A549 (cell line): ENCODE data around the gene HACD1. TPM values are rescaled to one million over a fixed set of nuclear protein-coding genes. Genes with fewer than 3 reads are reported as not detected.

ENCODE experiments used
- ATAC-seq, 2 experiments: fragments of 200-7000 bp in 1 of 2; fragments of >200 bp in 1 of 2; cut with Nextera tagmentation in 1 of 2; cut with Tn5 transposase in 1 of 2; 3 replicates each; pipeline versions ENCODE4 v1.8.0 to v1.9.1; 2018 to 2020; ENCODE audit warnings: mild to moderate bottlenecking in 1 of 2, moderate library complexity in 1 of 2
- CTCF ChIA-PET: fragments of 300-600 bp; sonication (Branson Sonifier 250); formaldehyde crosslinking; extraction: SDS; loops from one replicate; lab custom pipeline; 2021; ENCODE audit warnings: antibody characterized with exemption, inconsistent platforms; lab: Yijun Ruan, JAX
- POLR2A ChIA-PET: fragments of 350-600 bp; formaldehyde crosslinking; extraction: SDS; loops from one replicate; lab custom pipeline; 2021; ENCODE audit warnings: antibody characterized with exemption, inconsistent platforms; lab: Yijun Ruan, JAX
- DNase-seq, 2 experiments: peaks; one replicate each; pipeline versions ENCODE4 v3.0.0 to v3.0.0-alpha.2; 2011 to 2016; ENCODE audit warnings: low read depth in 1 of 2, low spot score in 1 of 2
- FAIRE-seq: peaks from 2 replicates; lab custom pipeline; 2011; peaks lifted over from hg19 to GRCh38; lab: Jason Lieb, UNC
- H3K27ac ChIP-seq, 2 experiments: fragments of >200 bp; sonication (Bioruptor Twin); formaldehyde crosslinking; 3 replicates each; pipeline ENCODE4 v1.5.1; 2016 to 2017
- H3K4me1 ChIP-seq: fragments of >200 bp; sonication (Bioruptor Twin); formaldehyde crosslinking; 3 replicates; pipeline ENCODE4 v1.6.1; 2016
- H3K4me2 ChIP-seq: fragments of >200 bp; sonication (Bioruptor Twin); formaldehyde crosslinking; 3 replicates; pipeline ENCODE4 v1.6.1; 2016
- H3K4me3 ChIP-seq: fragments of >200 bp; sonication (Bioruptor Twin); formaldehyde crosslinking; 3 replicates; pipeline ENCODE4 v1.5.1; 2016
- H3K9me3 ChIP-seq: fragments of >200 bp; sonication (Bioruptor Twin); formaldehyde crosslinking; 3 replicates; pipeline ENCODE4 v1.6.1; 2016
- BHLHE40 ChIP-seq: IDR thresholded peaks from 2 replicates; pipeline ENCODE4 v1.6.1; 2012; ENCODE audit warnings: low read depth, low read length, inconsistent platforms
- CBX8 ChIP-seq: fragments of 200-600 bp; sonication (generic); IDR thresholded peaks from 2 replicates; pipeline ENCODE4 v1.6.1; 2016
- CEBPB ChIP-seq, 2 experiments: fragments of >200 bp in 1 of 2; sonication (Bioruptor Twin) in 1 of 2; formaldehyde crosslinking in 1 of 2; IDR thresholded peaks; 2 replicates each; pipeline ENCODE4 v1.6.1; 2012 to 2016
- EHMT2 ChIP-seq: fragments of 200-600 bp; sonication (generic); IDR thresholded peaks from 2 replicates; pipeline ENCODE4 v1.6.1; 2016; ENCODE audit warnings: antibody characterized with exemption, low read depth, mild to moderate bottlenecking, moderate library complexity
- EP300 ChIP-seq, 2 experiments: fragments of >200 bp; sonication (Bioruptor Twin); formaldehyde crosslinking; IDR thresholded peaks; 2 replicates in 1 of 2; 3 replicates in 1 of 2; pipeline ENCODE4 v1.6.1; 2016 to 2017
- ESRRA ChIP-seq: fragments of 150-350 bp; IDR thresholded peaks from 2 replicates; pipeline ENCODE4 v1.6.1; 2014; ENCODE audit warnings: mild to moderate bottlenecking, low read length, borderline replicate concordance
- HOXB13 ChIP-seq: fragments of 250-450 bp; sonication (Bioruptor Pico); IDR thresholded peaks from 2 replicates; pipeline ENCODE4 v1.5.0; 2020; ENCODE audit warnings: low read depth, mild to moderate bottlenecking, moderate library complexity
- JUN ChIP-seq, 2 experiments: fragments of >200 bp; sonication (Bioruptor Twin); formaldehyde crosslinking; IDR thresholded peaks; 2 replicates in 1 of 2; 3 replicates in 1 of 2; pipeline ENCODE4 v1.6.1; 2016 to 2017
- POLR2AphosphoS2 ChIP-seq: conservative IDR thresholded peaks from 2 replicates; pipeline ENCODE4 v1.6.1; 2012; ENCODE audit warnings: low read length, improper control_type of control experiment, inconsistent platforms
- RAD21 ChIP-seq, 2 experiments: fragments of >200 bp in 1 of 2; sonication (Bioruptor Twin) in 1 of 2; formaldehyde crosslinking in 1 of 2; IDR thresholded peaks in 1 of 2; conservative IDR thresholded peaks in 1 of 2; 2 replicates in 1 of 2; 3 replicates in 1 of 2; pipeline ENCODE4 v1.6.1; 2012 to 2018; ENCODE audit warnings: inconsistent platforms in 1 of 2
- RFX5 ChIP-seq: fragments of 450-650 bp; IDR thresholded peaks from 2 replicates; pipeline ENCODE4 v1.7.1; 2014; ENCODE audit warnings: antibody characterized with exemption, mild to moderate bottlenecking, moderate library complexity
- SMC3 ChIP-seq: fragments of >200 bp; sonication (Bioruptor Twin); formaldehyde crosslinking; IDR thresholded peaks from 3 replicates; pipeline ENCODE4 v1.6.1; 2018; ENCODE audit warnings: inconsistent platforms
- ZNF302 ChIP-seq: fragments of 250-450 bp; sonication (Bioruptor Pico); IDR thresholded peaks from 2 replicates; pipeline ENCODE4 v1.9.0; 2021; ENCODE audit warnings: inconsistent platforms, mild to moderate bottlenecking, moderate library complexity
- ZSCAN20 ChIP-seq: fragments of 250-450 bp; sonication (Bioruptor Pico); IDR thresholded peaks from 2 replicates; pipeline ENCODE4 v1.8.0; 2022; ENCODE audit warnings: mild to moderate bottlenecking, moderate library complexity
- WGBS: methylation state at CpG from one replicate; pipeline ENCODE4 v1.1.6; 2017; ENCODE audit errors: missing lambda C conversion rate; 5-methylcytosine and 5-hydroxymethylcytosine counted together
- polyA plus RNA-seq, 4 experiments: library from polyadenylated mRNA; depleted of rRNA in 3 of 4; stranded (reverse); fragments of >200 nt; fragmentation: RNase III in 1 of 4; extraction: RNeasy Plus Mini Kit Qiagen cat#74134 plus additional on column Dnase treatment in 1 of 4; gene quantifications; 2 replicates in 3 of 4; 3 replicates in 1 of 4; pipeline ENCODE4 v1.2.3, GENCODE V29; 2011 to 2017
- TF ChIP-seq, protein P1 (sequence below): IDR thresholded peaks from 2 replicates; pipeline ENCODE4 v1.6.1; 2012
- TF ChIP-seq, protein P2 (sequence below): fragments of 200-600 bp; sonication (generic); IDR thresholded peaks from 2 replicates; pipeline ENCODE4 v1.6.1; 2016; ENCODE audit warnings: antibody characterized with exemption, mild to moderate bottlenecking, moderate library complexity

The HACD1 gene
- polyA plus RNA-seq, 2 of the 4 experiments (the other 2 are of a cell fraction) = 44.9 to 92.1 TPM

GRCh38 chr10:17616403-17617030 is 657 bp downstream of the HACD1 start:
- WGBS = 3% methylated on average over 31 of the region's 48 CpGs

GRCh38 chr10:17609523-17610079 is 7.6 kb downstream of the HACD1 start:
- DNase-seq = no peak
- POLR2A ChIA-PET = interaction anchor here (0.6 kb wide), 1 partner anchor 87 kb away, joined by 4 read pairs; no protein-coding TSS in a partner anchor
- no peak for FAIRE-seq
- TF ChIP-seq ZSCAN20 (CRISPR knock-in tag) (no peak), HOXB13 (no peak), POLR2AphosphoS2 (no peak), JUN (IDR thresholded peaks at IDR 0.05) (no peak), EHMT2 (no peak), CBX8 (no peak), EP300 (IDR thresholded peaks at IDR 0.05) (no peak)
- TF ChIP-seq, protein P1, sequence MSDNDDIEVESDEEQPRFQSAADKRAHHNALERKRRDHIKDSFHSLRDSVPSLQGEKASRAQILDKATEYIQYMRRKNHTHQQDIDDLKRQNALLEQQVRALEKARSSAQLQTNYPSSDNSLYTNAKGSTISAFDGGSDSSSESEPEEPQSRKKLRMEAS = no peak
- TF ChIP-seq, all 56 proteins: peak for 0
- no peak for ATAC-seq
- H3K9me3 ChIP-seq = no peaks in the 10 kb centered on the region
- H3K4me3 ChIP-seq = no peak overlapping the region
- H3K4me2 ChIP-seq = no peak overlapping the region
- CTCF ChIA-PET = interaction anchor here (0.6 to 2.5 kb wide), 9 partner anchors 8 to 607 kb away, joined by 3 to 11 read pairs (median 3); partner anchors contain the start of genes HACD1 and ST8SIA6
- no peak overlapping the region for H3K27ac ChIP-seq
- WGBS = 93% methylated on average over 13 of the region's 13 CpGs
- no peaks in the 10 kb centered on the region for H3K4me1 ChIP-seq

More at GRCh38 chr10:17616403-17617030, 657 bp downstream of the HACD1 start:
- FAIRE-seq (no peak), DNase-seq (peak; percentile 59 to 76), ATAC-seq (peak; percentile 75 to 84)
- Histone ChIP-seq H3K4me1 (peaks cover 7% of the 10 kb centered on the region; the same call in 1 of the 3 replicates), H3K4me2 (peak overlapping the region; percentile 91)
- TF ChIP-seq RAD21 (conservative IDR thresholded peaks at IDR 0.05 in 1 of 2, IDR thresholded peaks at IDR 0.05 in 1 of 2) (peak in 1 of 2 experiments; percentile 9; a peak in 1 of 5 replicates), ZNF302 (CRISPR knock-in tag) (no peak), RFX5 (no peak), ESRRA (no peak), POLR2AphosphoS2 (no peak), CEBPB (IDR thresholded peaks at IDR 0.05) (peak in 1 of 2 experiments; percentile 81; a peak in 2 of 4 replicates), BHLHE40 (no peak), SMC3 (no peak)
- TF ChIP-seq, protein P2, sequence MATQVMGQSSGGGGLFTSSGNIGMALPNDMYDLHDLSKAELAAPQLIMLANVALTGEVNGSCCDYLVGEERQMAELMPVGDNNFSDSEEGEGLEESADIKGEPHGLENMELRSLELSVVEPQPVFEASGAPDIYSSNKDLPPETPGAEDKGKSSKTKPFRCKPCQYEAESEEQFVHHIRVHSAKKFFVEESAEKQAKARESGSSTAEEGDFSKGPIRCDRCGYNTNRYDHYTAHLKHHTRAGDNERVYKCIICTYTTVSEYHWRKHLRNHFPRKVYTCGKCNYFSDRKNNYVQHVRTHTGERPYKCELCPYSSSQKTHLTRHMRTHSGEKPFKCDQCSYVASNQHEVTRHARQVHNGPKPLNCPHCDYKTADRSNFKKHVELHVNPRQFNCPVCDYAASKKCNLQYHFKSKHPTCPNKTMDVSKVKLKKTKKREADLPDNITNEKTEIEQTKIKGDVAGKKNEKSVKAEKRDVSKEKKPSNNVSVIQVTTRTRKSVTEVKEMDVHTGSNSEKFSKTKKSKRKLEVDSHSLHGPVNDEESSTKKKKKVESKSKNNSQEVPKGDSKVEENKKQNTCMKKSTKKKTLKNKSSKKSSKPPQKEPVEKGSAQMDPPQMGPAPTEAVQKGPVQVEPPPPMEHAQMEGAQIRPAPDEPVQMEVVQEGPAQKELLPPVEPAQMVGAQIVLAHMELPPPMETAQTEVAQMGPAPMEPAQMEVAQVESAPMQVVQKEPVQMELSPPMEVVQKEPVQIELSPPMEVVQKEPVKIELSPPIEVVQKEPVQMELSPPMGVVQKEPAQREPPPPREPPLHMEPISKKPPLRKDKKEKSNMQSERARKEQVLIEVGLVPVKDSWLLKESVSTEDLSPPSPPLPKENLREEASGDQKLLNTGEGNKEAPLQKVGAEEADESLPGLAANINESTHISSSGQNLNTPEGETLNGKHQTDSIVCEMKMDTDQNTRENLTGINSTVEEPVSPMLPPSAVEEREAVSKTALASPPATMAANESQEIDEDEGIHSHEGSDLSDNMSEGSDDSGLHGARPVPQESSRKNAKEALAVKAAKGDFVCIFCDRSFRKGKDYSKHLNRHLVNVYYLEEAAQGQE = no peak
- TF ChIP-seq, all 56 proteins: peak for 2
- Histone ChIP-seq H3K27ac (peak overlapping the region; percentile 92 to 98), H3K4me3 (peak overlapping the region; percentile 79), H3K9me3 (no peaks in the 10 kb centered on the region)
- POLR2A ChIA-PET = interaction anchor here (0.6 to 2.6 kb wide), 9 partner anchors 10 to 1027 kb away, joined by 3 to 53 read pairs (median 3); partner anchors contain the start of genes RSU1 and STAM
- CTCF ChIA-PET = interaction anchor here (0.7 to 2.6 kb wide), 11 partner anchors 8 to 600 kb away, joined by 3 to 13 read pairs (median 4); partner anchors contain the start of gene STAM
